ENCODE measurements around the gene PRUNE2. TPM values are rescaled to one million over a fixed set of nuclear protein-coding genes. Genes with fewer than 3 reads are reported as not detected.

Gene PRUNE2
- total RNA-seq, 1 experiment from 2014 or later: 3.5 TPM

- H3K36me3 ChIP-seq (ENCODE audit: control insufficient read depth, insufficient read depth, low read length): no peaks in the 10 kb centered on the region
- ChIA-PET POLR2A (no interaction called here), CTCF (no interaction called here)
- Mint-ChIP-seq H3K36me3 (ENCODE audit: insufficient read depth, unreplicated experiment) (no peaks in the 10 kb centered on the region), H3K9me3 (ENCODE audit: unreplicated experiment) (no peaks in the 10 kb centered on the region), H3K4me1 (ENCODE audit: low read depth, unreplicated experiment) (no peaks in the 10 kb centered on the region), H3K27ac (ENCODE audit: unreplicated experiment) (no peak overlapping the region), H3K27me3 (ENCODE audit: insufficient read depth, unreplicated experiment) (no peaks in the 10 kb centered on the region), H3K4me3 (ENCODE audit: unreplicated experiment) (no peak overlapping the region)
- H3K4me3 ChIP-seq (ENCODE audit: low read depth, low read length): no peak overlapping the region
- no peaks in the 10 kb centered on the region for H3K27me3 ChIP-seq (replicated peaks; ENCODE audit: control insufficient read depth, insufficient read depth, low read length)
- DNase-seq: no peak
- no peak for TF ChIP-seq CTCF (IDR thresholded peaks at IDR 0.05; ENCODE audit: insufficient read depth in 1 of 2, low read depth in 1 of 2, low read length in 1 of 2, severe bottlenecking in 1 of 2, unreplicated experiment in 1 of 2)
- no peaks in the 10 kb centered on the region for H3K9me3 ChIP-seq
- BruUV-seq (replicated peaks): no TSS peak
- intact Hi-C loops (cut with micrococcal nuclease; ENCODE audit: unreplicated experiment): no loop called here
- H3K4me1 ChIP-seq: no peaks in the 10 kb centered on the region
Measured at GRCh38 chr9:76654051-76654461, 251.9 kb downstream of the PRUNE2 start.

GRCh38 chr9:76652894-76653293, 253.0 kb downstream of the PRUNE2 start:
- no peaks in the 10 kb centered on the region for H3K4me1 Mint-ChIP-seq (ENCODE audit: low read depth, unreplicated experiment)
- Histone ChIP-seq H3K4me3 (ENCODE audit: low read depth, low read length) (no peak overlapping the region), H3K36me3 (ENCODE audit: control insufficient read depth, insufficient read depth, low read length) (no peaks in the 10 kb centered on the region), H3K4me1 (no peaks in the 10 kb centered on the region), H3K27me3 (replicated peaks; ENCODE audit: control insufficient read depth, insufficient read depth, low read length) (no peaks in the 10 kb centered on the region), H3K9me3 (no peaks in the 10 kb centered on the region)
- no peak overlapping the region for H3K4me3 Mint-ChIP-seq (ENCODE audit: unreplicated experiment)
- no TSS peak for BruUV-seq (replicated peaks)
- H3K27ac Mint-ChIP-seq (ENCODE audit: unreplicated experiment): no peak overlapping the region
- no peaks in the 10 kb centered on the region for H3K27me3 Mint-ChIP-seq (ENCODE audit: insufficient read depth, unreplicated experiment)
- intact Hi-C loops (cut with micrococcal nuclease; ENCODE audit: unreplicated experiment): no loop called here
- TF ChIP-seq CTCF (IDR thresholded peaks at IDR 0.05; ENCODE audit: insufficient read depth in 1 of 2, low read depth in 1 of 2, low read length in 1 of 2, severe bottlenecking in 1 of 2, unreplicated experiment in 1 of 2): no peak
- no peaks in the 10 kb centered on the region for H3K9me3 Mint-ChIP-seq (ENCODE audit: unreplicated experiment)
- ChIA-PET POLR2A (no interaction called here), CTCF (no interaction called here)
- DNase-seq: no peak
- no peaks in the 10 kb centered on the region for H3K36me3 Mint-ChIP-seq (ENCODE audit: insufficient read depth, unreplicated experiment)

GRCh38 chr9:76651119-76651705, 254.7 kb downstream of the PRUNE2 start:
- ChIA-PET CTCF (no interaction called here), POLR2A (no interaction called here)
- Histone ChIP-seq H3K36me3 (ENCODE audit: control insufficient read depth, insufficient read depth, low read length) (no peaks in the 10 kb centered on the region), H3K9me3 (no peaks in the 10 kb centered on the region), H3K4me3 (ENCODE audit: low read depth, low read length) (no peak overlapping the region), H3K4me1 (no peaks in the 10 kb centered on the region), H3K27me3 (replicated peaks; ENCODE audit: control insufficient read depth, insufficient read depth, low read length) (no peaks in the 10 kb centered on the region)
- Mint-ChIP-seq H3K9me3 (ENCODE audit: unreplicated experiment) (no peaks in the 10 kb centered on the region), H3K4me1 (ENCODE audit: low read depth, unreplicated experiment) (no peaks in the 10 kb centered on the region), H3K4me3 (ENCODE audit: unreplicated experiment) (no peak overlapping the region), H3K27me3 (ENCODE audit: insufficient read depth, unreplicated experiment) (no peaks in the 10 kb centered on the region), H3K36me3 (ENCODE audit: insufficient read depth, unreplicated experiment) (no peaks in the 10 kb centered on the region), H3K27ac (ENCODE audit: unreplicated experiment) (no peak overlapping the region)
- no peak for DNase-seq
- no TSS peak for BruUV-seq (replicated peaks)
- intact Hi-C loops (cut with micrococcal nuclease; ENCODE audit: unreplicated experiment): no loop called here
- no peak for TF ChIP-seq CTCF (IDR thresholded peaks at IDR 0.05; ENCODE audit: insufficient read depth in 1 of 2, low read depth in 1 of 2, low read length in 1 of 2, severe bottlenecking in 1 of 2, unreplicated experiment in 1 of 2)

Measured in Caco-2 (cell line).